Measurements from ENCODE around the gene APH1A. TPM values are rescaled to one million over a fixed set of nuclear protein-coding genes. Genes with fewer than 3 reads are reported as not detected.
"Not testable (repeated sequence)": the region's sequence is repeated elsewhere in the genome, so short reads cannot be mapped to it uniquely, and the experiment has no call there.

The APH1A gene
- 100 to 1,000 TPM in 1 of 2 donors, 10 to 100 TPM in 1; 96.3 to 149 TPM for total RNA-seq

GRCh38 chr1:150268705-150269403, at the start of gene APH1A:
APH1A (minus strand) TSS chr1:150269016; CDS start chr1:150268810, 206 bp downstream.
- peaks cover 17% of the 10 kb centered on the region for H3K4me1 Mint-ChIP-seq
- peak within 1 kb of the TSS; percentile 96 for H3K4me3 Mint-ChIP-seq
- H3K36me3 Mint-ChIP-seq (ENCODE audit: low read depth): peaks cover 50% of the 10 kb centered on the region
- H3K27me3 Mint-ChIP-seq: no peaks in the 10 kb centered on the region
- ATAC-seq (replicated peaks): peak; percentile 99
- H3K9me3 Mint-ChIP-seq: no peaks in the 10 kb centered on the region
- peak within 1 kb of the TSS; percentile 97 for H3K27ac Mint-ChIP-seq

- ATAC-seq (replicated peaks); H3K27ac Mint-ChIP-seq; H3K4me3 Mint-ChIP-seq; H3K9me3 Mint-ChIP-seq; H3K4me1 Mint-ChIP-seq; H3K36me3 Mint-ChIP-seq (ENCODE audit: low read depth); H3K27me3 Mint-ChIP-seq: not testable (repeated sequence)
These were observed 45.9 kb upstream of the APH1A start for GRCh38 chr1:150314691-150315090.

GRCh38 chr1:150311762-150312161, 42.9 kb upstream of the APH1A start:
- Mint-ChIP-seq H3K27ac (no peak overlapping the region), H3K36me3 (ENCODE audit: low read depth) (peaks cover 30% of the 10 kb centered on the region), H3K9me3 (no peaks in the 10 kb centered on the region), H3K4me3 (no peak overlapping the region), H3K27me3 (no peaks in the 10 kb centered on the region), H3K4me1 (no peaks in the 10 kb centered on the region)
- ATAC-seq (replicated peaks): no peak

- H3K27me3 Mint-ChIP-seq: no peaks in the 10 kb centered on the region
- H3K9me3 Mint-ChIP-seq: no peaks in the 10 kb centered on the region
- ATAC-seq (replicated peaks): no peak
- H3K4me1 Mint-ChIP-seq: no peaks in the 10 kb centered on the region
- peaks cover 48% of the 10 kb centered on the region for H3K36me3 Mint-ChIP-seq (ENCODE audit: low read depth)
- no peak overlapping the region for H3K4me3 Mint-ChIP-seq
- no peak overlapping the region for H3K27ac Mint-ChIP-seq
These were observed 41.1 kb upstream of the APH1A start for GRCh38 chr1:150309758-150310508.

GRCh38 chr1:150308585-150308984, 39.8 kb upstream of the APH1A start:
- H3K4me3 Mint-ChIP-seq; ATAC-seq (replicated peaks); H3K9me3 Mint-ChIP-seq; H3K4me1 Mint-ChIP-seq; H3K27ac Mint-ChIP-seq; H3K27me3 Mint-ChIP-seq: not testable (repeated sequence)
- H3K36me3 Mint-ChIP-seq (ENCODE audit: low read depth): peaks cover 58% of the 10 kb centered on the region

GRCh38 chr1:150302902-150303301, 34.1 kb upstream of the APH1A start:
- no peak overlapping the region for H3K27ac Mint-ChIP-seq
- peaks cover 96% of the 10 kb centered on the region for H3K36me3 Mint-ChIP-seq (ENCODE audit: low read depth)
- H3K27me3 Mint-ChIP-seq: no peaks in the 10 kb centered on the region
- ATAC-seq (replicated peaks): no peak
- no peaks in the 10 kb centered on the region for H3K9me3 Mint-ChIP-seq
- H3K4me1 Mint-ChIP-seq: peaks cover 9% of the 10 kb centered on the region
- H3K4me3 Mint-ChIP-seq: no peak overlapping the region

- H3K4me3 Mint-ChIP-seq: no peak overlapping the region
- no peak for ATAC-seq (replicated peaks)
- H3K36me3 Mint-ChIP-seq (ENCODE audit: low read depth): peaks cover 96% of the 10 kb centered on the region
- H3K4me1 Mint-ChIP-seq: peaks cover 9% of the 10 kb centered on the region
- peak overlapping the region; percentile 7 for H3K27ac Mint-ChIP-seq
- H3K9me3 Mint-ChIP-seq: no peaks in the 10 kb centered on the region
- H3K27me3 Mint-ChIP-seq: no peaks in the 10 kb centered on the region
These were observed 33.5 kb upstream of the APH1A start for GRCh38 chr1:150302338-150302737.

GRCh38 chr1:150299716-150300115, 30.9 kb upstream of the APH1A start:
- no peaks in the 10 kb centered on the region for H3K27me3 Mint-ChIP-seq
- ATAC-seq (replicated peaks): no peak
- peaks cover 22% of the 10 kb centered on the region for H3K4me1 Mint-ChIP-seq
- H3K36me3 Mint-ChIP-seq (ENCODE audit: low read depth): peaks cover 97% of the 10 kb centered on the region
- H3K4me3 Mint-ChIP-seq: no peak overlapping the region
- H3K27ac Mint-ChIP-seq: no peak overlapping the region
- no peaks in the 10 kb centered on the region for H3K9me3 Mint-ChIP-seq

GRCh38 chr1:150295476-150295875, 26.7 kb upstream of the APH1A start:
- Mint-ChIP-seq H3K4me1 (peaks cover 22% of the 10 kb centered on the region), H3K27me3 (no peaks in the 10 kb centered on the region), H3K36me3 (ENCODE audit: low read depth) (peaks cover 70% of the 10 kb centered on the region), H3K4me3 (peak overlapping the region; percentile 49), H3K9me3 (no peaks in the 10 kb centered on the region), H3K27ac (peak overlapping the region; percentile 17)
- ATAC-seq (replicated peaks): no peak

GRCh38 chr1:150293433-150294253, 24.8 kb upstream of the APH1A start, which contains the start of gene MRPS21:
MRPS21 (plus strand) TSS chr1:150293861; CDS start chr1:150294367, 506 bp downstream.
- Mint-ChIP-seq H3K27me3 (no peaks in the 10 kb centered on the region), H3K36me3 (ENCODE audit: low read depth) (peaks cover 52% of the 10 kb centered on the region), H3K9me3 (no peaks in the 10 kb centered on the region), H3K27ac (peak within 1 kb of the TSS; percentile 98), H3K4me3 (peak within 1 kb of the TSS; percentile 94), H3K4me1 (peaks cover 22% of the 10 kb centered on the region)
- ATAC-seq (replicated peaks): peak; percentile 100

GRCh38 chr1:150288822-150289221, 20.0 kb upstream of the APH1A start:
- Mint-ChIP-seq H3K27me3 (no peaks in the 10 kb centered on the region), H3K4me3 (no peak overlapping the region), H3K9me3 (no peaks in the 10 kb centered on the region), H3K27ac (no peak overlapping the region), H3K36me3 (ENCODE audit: low read depth) (peaks cover 16% of the 10 kb centered on the region), H3K4me1 (peaks cover 9% of the 10 kb centered on the region)
- no peak for ATAC-seq (replicated peaks)

GRCh38 chr1:150288382-150288781, 19.6 kb upstream of the APH1A start:
- Mint-ChIP-seq H3K9me3 (no peaks in the 10 kb centered on the region), H3K4me1 (peaks cover 7% of the 10 kb centered on the region), H3K36me3 (ENCODE audit: low read depth) (peaks cover 16% of the 10 kb centered on the region), H3K27ac (no peak overlapping the region), H3K27me3 (no peaks in the 10 kb centered on the region), H3K4me3 (no peak overlapping the region)
- ATAC-seq (replicated peaks): no peak

GRCh38 chr1:150283260-150283659, 14.4 kb upstream of the APH1A start:
- no peaks in the 10 kb centered on the region for H3K27me3 Mint-ChIP-seq
- ATAC-seq (replicated peaks): no peak
- peak overlapping the region; percentile 37 for H3K27ac Mint-ChIP-seq
- H3K9me3 Mint-ChIP-seq: peaks cover 4% of the 10 kb centered on the region
- H3K36me3 Mint-ChIP-seq (ENCODE audit: low read depth): peaks cover 22% of the 10 kb centered on the region
- peak overlapping the region; percentile 88 for H3K4me3 Mint-ChIP-seq
- H3K4me1 Mint-ChIP-seq: peaks cover 23% of the 10 kb centered on the region

GRCh38 chr1:150282558-150282958, 13.7 kb upstream of the APH1A start:
- H3K36me3 Mint-ChIP-seq (ENCODE audit: low read depth): peaks cover 22% of the 10 kb centered on the region
- H3K4me3 Mint-ChIP-seq: peak overlapping the region; percentile 88
- no peaks in the 10 kb centered on the region for H3K27me3 Mint-ChIP-seq
- H3K4me1 Mint-ChIP-seq: peaks cover 23% of the 10 kb centered on the region
- ATAC-seq (replicated peaks): no peak
- H3K27ac Mint-ChIP-seq: peak overlapping the region; percentile 80
- peaks cover 4% of the 10 kb centered on the region for H3K9me3 Mint-ChIP-seq

All from activated T-helper 17 cell treated with anti-CD3 and anti-CD28 coated beads, Interleukin-2, amount 50 U/mL, for 72 hours (primary cell).